NK-92 (cell line): ENCODE measurements around the gene PDE4D.
"Not testable (repeated sequence)": the region's sequence is repeated elsewhere in the genome, so short reads cannot be mapped to it uniquely, and the experiment has no call there.

Experiments
- DNase-seq: peaks from one replicate; lab custom pipeline; 2025; ENCODE audit not compliant: unreplicated experiment; lab: John Stamatoyannopoulos, UW

The PDE4D gene

GRCh38 chr5:58995779-58996178 lies 897.7 kb downstream of the PDE4D start:
- not testable (repeated sequence) for DNase-seq

- DNase-seq = no peak
Observed at GRCh38 chr5:58993461-58993860, 900.1 kb downstream of the PDE4D start.

GRCh38 chr5:58988938-58989337 lies 904.6 kb downstream of the PDE4D start:
- DNase-seq = no peak

- no peak for DNase-seq
Observed at GRCh38 chr5:58987193-58987592, 906.3 kb downstream of the PDE4D start.

- DNase-seq = no peak
Observed at GRCh38 chr5:58986281-58986680, 907.2 kb downstream of the PDE4D start.

GRCh38 chr5:58985759-58986158 lies 907.8 kb downstream of the PDE4D start:
- DNase-seq = no peak

- DNase-seq = no peak
Observed at GRCh38 chr5:58985311-58985710, 908.2 kb downstream of the PDE4D start.

- no peak for DNase-seq
Observed at GRCh38 chr5:58983526-58984452, 909.7 kb downstream of the PDE4D start.

- DNase-seq = no peak
Observed at GRCh38 chr5:58980890-58981289, 912.6 kb downstream of the PDE4D start.

- DNase-seq = no peak
Observed at GRCh38 chr5:58979090-58979489, 914.4 kb downstream of the PDE4D start.

- DNase-seq = no peak
Observed at GRCh38 chr5:58974601-58975000, 918.9 kb downstream of the PDE4D start.

GRCh38 chr5:58974083-58974482 lies 919.4 kb downstream of the PDE4D start:
- DNase-seq = no peak

GRCh38 chr5:58972301-58972700 lies 921.2 kb downstream of the PDE4D start:
- DNase-seq = no peak

GRCh38 chr5:58970766-58971165 lies 922.8 kb downstream of the PDE4D start:
- no peak for DNase-seq

GRCh38 chr5:58969795-58970194 lies 923.7 kb downstream of the PDE4D start:
- DNase-seq = no peak

GRCh38 chr5:58969253-58969652 lies 924.3 kb downstream of the PDE4D start:
- no peak for DNase-seq

- no peak for DNase-seq
Observed at GRCh38 chr5:58968350-58968749, 925.2 kb downstream of the PDE4D start.

GRCh38 chr5:58967597-58968281 lies 925.8 kb downstream of the PDE4D start:
- DNase-seq = no peak

- no peak for DNase-seq
Observed at GRCh38 chr5:58965677-58966414, 927.7 kb downstream of the PDE4D start.

- DNase-seq = no peak
Observed at GRCh38 chr5:58963821-58964220, 929.7 kb downstream of the PDE4D start.

- DNase-seq = no peak
Observed at GRCh38 chr5:58963361-58963760, 930.2 kb downstream of the PDE4D start.
